NT2/D1 (cell line): ENCODE data around the gene TERB1.
"Not testable (repeated sequence)": the region's sequence is repeated elsewhere in the genome, so short reads cannot be mapped to it uniquely, and the experiment has no call there.

ENCODE experiments used
- DNase-seq: peaks from one replicate; pipeline ENCODE4 v3.0.0-alpha.2; 2011; ENCODE audit warnings: low read depth, low spot score
- H3K27me3 ChIP-seq: 2 replicates; pipeline ENCODE4 v1.6.0; 2011; ENCODE audit warnings: mild to moderate bottlenecking; ENCODE audit not compliant: insufficient read length, insufficient read depth
- H3K36me3 ChIP-seq: 2 replicates; pipeline ENCODE4 v1.6.1; 2011; ENCODE audit warnings: mild to moderate bottlenecking, low read length, mixed read lengths; ENCODE audit not compliant: insufficient read depth, insufficient read length
- H3K4me1 ChIP-seq: 2 replicates; pipeline ENCODE4 v1.5.1; 2011; ENCODE audit not compliant: insufficient read depth, insufficient read length
- H3K4me3 ChIP-seq: 2 replicates; pipeline ENCODE4 v1.5.1; 2011; ENCODE audit warnings: low read depth; ENCODE audit not compliant: insufficient read length
- H3K9ac ChIP-seq: 2 replicates; pipeline ENCODE4 v1.6.0; 2011; ENCODE audit warnings: low read depth; ENCODE audit not compliant: insufficient read length
- H3K9me3 ChIP-seq: 2 replicates; pipeline ENCODE4 v1.5.1; 2011; ENCODE audit warnings: mild to moderate bottlenecking, low read length; ENCODE audit not compliant: insufficient read depth
- SUZ12 ChIP-seq: IDR thresholded peaks from 2 replicates; pipeline ENCODE4 v1.6.1; 2011; ENCODE audit not compliant: insufficient read length, insufficient read depth; ENCODE audit errors: extremely low read depth
- YY1 ChIP-seq: IDR thresholded peaks from 2 replicates; pipeline ENCODE4 v1.6.1; 2011; ENCODE audit not compliant: insufficient read length, insufficient read depth
- ZNF274 ChIP-seq: IDR thresholded peaks from 2 replicates; pipeline ENCODE4 v1.6.1; 2011; ENCODE audit warnings: mild to moderate bottlenecking, low read depth, low read length

The TERB1 gene

DNA sequence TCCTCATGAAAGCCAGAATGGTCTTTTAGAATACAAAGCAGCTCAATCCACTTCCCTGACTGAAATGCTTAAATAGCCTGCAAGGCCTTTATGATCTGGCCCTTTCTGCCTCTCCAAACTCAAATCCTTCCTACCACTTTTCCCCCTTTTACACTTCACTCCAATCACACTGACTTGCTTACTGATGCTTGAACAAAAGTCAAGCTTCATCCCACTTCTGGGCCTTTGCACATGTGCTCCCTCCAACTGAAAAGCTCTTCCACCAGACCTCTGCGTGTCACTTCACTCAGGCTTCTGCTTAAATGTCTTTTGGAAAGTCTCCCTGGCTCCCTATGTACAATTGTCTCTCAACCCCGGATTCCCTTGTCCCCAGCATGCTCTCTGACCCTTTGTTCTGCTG, 13.3 kb upstream of the TERB1 start:
- no peak for TF ChIP-seq SUZ12
- TF ChIP-seq YY1 = no peak
- no peak for TF ChIP-seq ZNF274
- Histone ChIP-seq H3K27me3 (no peaks in the 10 kb centered on the region), H3K4me3 (no peak overlapping the region), H3K36me3 (peaks cover 90% of the 10 kb centered on the region), H3K9ac (no peak overlapping the region), H3K4me1 (no peaks in the 10 kb centered on the region), H3K9me3 (no peaks in the 10 kb centered on the region)
- DNase-seq = no peak

DNA sequence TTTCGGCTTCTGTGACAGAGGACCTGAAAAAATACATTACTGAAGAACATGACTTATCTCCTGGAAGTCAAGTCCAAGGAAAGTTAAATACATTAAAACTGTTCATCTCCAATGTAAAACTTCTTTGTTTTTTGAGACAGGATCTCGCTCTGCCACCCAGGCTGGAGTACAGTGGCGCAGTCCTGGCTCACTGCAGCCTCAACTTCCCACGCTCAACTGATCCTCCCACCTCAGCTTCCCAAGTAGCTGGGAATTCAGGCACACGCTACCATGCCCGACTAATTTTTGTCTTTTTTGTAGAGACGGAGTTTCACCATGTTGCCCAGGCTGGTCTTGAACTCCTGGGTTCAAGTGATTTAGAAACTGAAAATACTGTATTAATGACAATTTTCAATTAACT, 9.7 kb upstream of the TERB1 start:
- TF ChIP-seq ZNF274 = no peak
- Histone ChIP-seq H3K9me3 (no peaks in the 10 kb centered on the region), H3K4me1 (no peaks in the 10 kb centered on the region), H3K4me3 (no peak overlapping the region), H3K27me3 (no peaks in the 10 kb centered on the region), H3K36me3 (peaks cover 87% of the 10 kb centered on the region), H3K9ac (no peak overlapping the region)
- no peak for DNase-seq

DNA sequence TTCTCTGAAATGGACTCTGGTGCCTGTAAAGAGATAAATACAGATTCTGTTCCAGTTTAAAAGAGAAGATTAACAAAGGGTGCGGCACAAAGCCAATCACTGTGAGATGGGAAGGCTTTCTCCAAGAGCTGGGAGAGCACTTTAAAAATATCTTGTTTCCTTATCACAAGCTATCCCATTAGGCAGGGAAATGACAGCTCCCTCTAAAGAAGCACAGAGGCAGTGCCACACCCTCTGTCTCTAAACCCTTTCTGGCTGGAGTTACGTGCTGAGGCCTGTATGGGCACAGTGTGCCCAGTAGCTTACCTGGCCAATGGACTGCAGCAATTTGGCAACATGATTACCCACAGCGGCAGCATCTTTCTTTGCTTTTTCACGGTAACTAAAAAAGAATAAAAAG, 9.0 kb upstream of the TERB1 start:
- Histone ChIP-seq H3K4me3 (no peak overlapping the region), H3K27me3 (no peaks in the 10 kb centered on the region), H3K4me1 (no peaks in the 10 kb centered on the region), H3K9ac (no peak overlapping the region), H3K36me3 (peaks cover 87% of the 10 kb centered on the region), H3K9me3 (no peaks in the 10 kb centered on the region)
- DNase-seq = no peak
- TF ChIP-seq YY1 (no peak), SUZ12 (no peak), ZNF274 (no peak)

GRCh38 chr16:66809765-66810164, 8.4 kb upstream of the TERB1 start:
- H3K4me1 ChIP-seq = no peaks in the 10 kb centered on the region
- no peaks in the 10 kb centered on the region for H3K27me3 ChIP-seq
- TF ChIP-seq ZNF274 = no peak
- TF ChIP-seq YY1 = no peak
- no peak for TF ChIP-seq SUZ12
- no peaks in the 10 kb centered on the region for H3K9me3 ChIP-seq
- no peak overlapping the region for H3K9ac ChIP-seq
- no peak overlapping the region for H3K4me3 ChIP-seq
- DNase-seq = no peak
- peaks cover 87% of the 10 kb centered on the region for H3K36me3 ChIP-seq

- no peak for DNase-seq
- TF ChIP-seq ZNF274 (no peak), SUZ12 (no peak), YY1 (no peak)
- H3K27me3 ChIP-seq = no peaks in the 10 kb centered on the region
- H3K4me3 ChIP-seq = no peak overlapping the region
- peaks cover 60% of the 10 kb centered on the region for H3K36me3 ChIP-seq
- no peak overlapping the region for H3K9ac ChIP-seq
- H3K9me3 ChIP-seq = no peaks in the 10 kb centered on the region
- no peaks in the 10 kb centered on the region for H3K4me1 ChIP-seq
These were observed 775 bp upstream of the TERB1 start for GRCh38 chr16:66802159-66802558.

DNA sequence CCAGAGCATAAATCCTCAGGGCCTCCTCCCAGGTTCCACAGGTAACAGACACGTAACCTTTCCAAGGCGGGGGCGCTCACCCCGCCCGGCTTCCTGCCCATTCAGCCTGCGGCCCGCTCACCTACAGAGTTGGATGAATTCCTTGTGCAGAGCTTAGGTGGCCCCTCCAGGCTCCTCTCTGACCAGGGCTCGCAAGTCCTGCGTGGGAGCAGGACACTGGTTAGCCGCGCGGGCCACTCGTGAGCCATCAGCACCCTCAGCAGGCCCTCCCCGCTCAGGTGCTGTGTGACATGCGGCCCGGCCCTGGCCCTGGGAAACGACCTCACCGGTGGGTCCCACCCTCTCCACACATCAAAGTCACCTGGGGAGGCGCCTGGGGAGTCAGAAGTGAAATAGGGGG, 528 bp downstream of the TERB1 start:
- H3K4me3 ChIP-seq = no peak overlapping the region
- no peak for DNase-seq
- TF ChIP-seq ZNF274 = no peak
- no peak for TF ChIP-seq SUZ12
- TF ChIP-seq YY1 = no peak
- no peak overlapping the region for H3K9ac ChIP-seq
- H3K9me3 ChIP-seq = no peaks in the 10 kb centered on the region
- H3K4me1 ChIP-seq = no peaks in the 10 kb centered on the region
- peaks cover 49% of the 10 kb centered on the region for H3K36me3 ChIP-seq
- no peaks in the 10 kb centered on the region for H3K27me3 ChIP-seq

GRCh38 chr16:66798161-66798560, 3.2 kb downstream of the TERB1 start:
- TF ChIP-seq ZNF274 (no peak), YY1 (no peak), SUZ12 (no peak)
- no peak overlapping the region for H3K9ac ChIP-seq
- no peak for DNase-seq
- no peaks in the 10 kb centered on the region for H3K9me3 ChIP-seq
- H3K27me3 ChIP-seq = no peaks in the 10 kb centered on the region
- H3K4me1 ChIP-seq = no peaks in the 10 kb centered on the region
- H3K4me3 ChIP-seq = no peak overlapping the region
- H3K36me3 ChIP-seq = peaks cover 23% of the 10 kb centered on the region

DNA sequence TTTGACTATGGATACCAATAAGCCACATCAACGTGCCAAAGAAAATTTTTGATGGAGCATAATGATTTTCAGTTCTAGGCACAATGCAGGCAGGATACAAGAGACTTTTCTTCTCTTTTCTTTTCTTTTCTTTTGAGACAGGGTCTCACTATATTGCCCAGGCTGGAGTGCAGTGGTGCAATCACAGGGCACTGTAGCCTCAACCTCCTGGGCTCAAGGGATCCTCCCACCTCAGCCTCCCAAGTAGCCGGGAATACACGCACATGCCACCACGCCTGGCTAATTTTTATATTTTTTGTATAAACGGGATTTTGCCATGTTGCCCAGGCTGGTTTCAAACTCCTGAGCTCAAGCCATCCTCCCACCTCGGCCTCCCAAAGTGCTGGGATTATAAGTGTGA, 7.4 kb downstream of the TERB1 start:
- not testable (repeated sequence) for H3K9ac ChIP-seq, H3K4me3 ChIP-seq, H3K36me3 ChIP-seq, H3K9me3 ChIP-seq, H3K27me3 ChIP-seq, H3K4me1 ChIP-seq, DNase-seq
